ENCODE results near the gene RNF113A. TPM values are rescaled to one million over a fixed set of nuclear protein-coding genes. Genes with fewer than 3 reads are reported as not detected.

Gene RNF113A
- 13.7 and 20.0 TPM in 2 replicates for total RNA-seq

GRCh38 chrX:119871599-119872395 lies at the start of gene RNF113A, which contains the start of gene NDUFA1:
Gene RNF113A (minus strand): TSS chrX:119871733. CDS start chrX:119871613, 120 bp downstream.
Gene NDUFA1 (plus strand): TSS chrX:119871832. CDS start chrX:119871912, 80 bp downstream.

GRCh38 chrX:119895843-119896326 lies 24.4 kb upstream of the RNF113A start, which contains the start of gene AKAP14:
Gene AKAP14 (plus strand): TSS chrX:119895893. CDS start chrX:119903224, 7,331 bp downstream.

GRCh38 chrX:119852382-119853353 lies 18.9 kb downstream of the RNF113A start, which contains the start of gene UPF3B:
Gene UPF3B (minus strand): TSS chrX:119852963. CDS start chrX:119852928, 35 bp downstream.

Other genes with a start within 250 kb of the RNF113A start
- gene SEPTIN6, start 178.6 kb downstream of the RNF113A start, total RNA-seq = 3.5 and 4.8 TPM in 2 replicates
- gene SOWAHD, start 113.1 kb downstream of the RNF113A start, total RNA-seq = not detected in 2 replicates
- gene RPL39, start 80.1 kb downstream of the RNF113A start, total RNA-seq = 1,157 and 1,530 TPM in 2 replicates
- 0.43 and 3.1 TPM in 2 replicates for gene UPF3B, start 18.8 kb downstream of the RNF113A start, total RNA-seq
- gene NDUFA1, start 99 bp upstream of the RNF113A start, total RNA-seq = 33.5 and 99.3 TPM in 2 replicates
- not detected in 2 replicates for gene AKAP14, start 24.2 kb upstream of the RNF113A start, total RNA-seq
- gene NKAP, start 72.0 kb upstream of the RNF113A start, total RNA-seq = 3.9 and 4.3 TPM in 2 replicates
- not detected in 2 replicates for gene RHOXF2B, start 206.0 kb upstream of the RNF113A start, total RNA-seq
- gene RHOXF1, start 244.2 kb upstream of the RNF113A start, total RNA-seq = not detected in 2 replicates